Heart right ventricle (tissue), 16 donors: ENCODE results near the gene ZBTB22. TPM values are rescaled to one million over a fixed set of nuclear protein-coding genes. Genes with fewer than 3 reads are reported as not detected.

ENCODE experiments used
- ATAC-seq, 8 donors: fragments of 200-7000 bp; cut with Tn5 transposase; one replicate each; pipeline ENCODE4 v1.9.1; 2020; ENCODE audit warnings: mild to moderate bottlenecking in 8 of 8, moderate library complexity in 8 of 8, moderate number of reproducible peaks in 1 of 8
- DNase-seq, 2 donors: peaks; one replicate each; pipeline ENCODE4 v3.0.0-alpha.2; 2020
- H3K27ac ChIP-seq, 10 donors: fragments of 200-600 bp; sonication (generic) in 2 of 10; one replicate each; pipeline versions ENCODE4 v1.5.0 to v1.8.0; 2020 to 2022; ENCODE audit warnings: mild to moderate bottlenecking in 3 of 10
- H3K27me3 ChIP-seq, 7 donors: fragments of 200-600 bp; one replicate each; pipeline ENCODE4 v1.8.0; 2021 to 2022; ENCODE audit warnings: mild to moderate bottlenecking in 2 of 7
- H3K36me3 ChIP-seq, 9 donors: fragments of 200-600 bp; sonication (generic) in 1 of 9; one replicate each; pipeline versions ENCODE4 v1.5.0 to v1.8.0; 2020 to 2022; ENCODE audit warnings: mild to moderate bottlenecking in 2 of 9
- H3K4me1 ChIP-seq, 9 donors: fragments of 200-600 bp; sonication (generic) in 1 of 9; one replicate each; pipeline versions ENCODE4 v1.5.0 to v1.8.0; 2020 to 2022; ENCODE audit warnings: mild to moderate bottlenecking in 4 of 9
- H3K4me3 ChIP-seq, 10 donors: fragments of 200-600 bp; sonication (generic) in 2 of 10; one replicate each; pipeline versions ENCODE4 v1.5.0 to v1.8.0; 2020 to 2022; ENCODE audit warnings: mild to moderate bottlenecking in 7 of 10, moderate library complexity in 2 of 10
- H3K9me3 ChIP-seq, 11 donors: fragments of 200-600 bp in 10 of 11; sonication (generic) in 2 of 11; one replicate each; pipeline versions ENCODE4 v1.5.0 to v1.8.0; 2013 to 2022; ENCODE audit warnings: mild to moderate bottlenecking in 2 of 11, control low read depth in 1 of 11, moderate library complexity in 1 of 11
- WGBS, 2 donors: extraction: QIAGEN DNeasy Blood & Tissue Kit; methylation state at CpG; one replicate each; pipeline ENCODE4 v1.1.7; 2013; ENCODE audit warnings: inconsistent platforms in 1 of 2; 5-methylcytosine and 5-hydroxymethylcytosine counted together
- intact Hi-C, 10 donors: fragments of 100-400 bp; cut with DNase I; formaldehyde crosslinking; loops; one replicate each; pipeline versions ENCODE4 v1.11.1 to v1.14.2; 2022
- polyA plus RNA-seq, 2 donors: library from polyadenylated mRNA; stranded (reverse); fragments of 200-250 nt; gene quantifications; one replicate each; pipeline ENCODE4 v1.2.3, GENCODE V29; 2013
- total RNA-seq, 10 donors: library from RNA; stranded (reverse); fragmentation: NEBNext Ultra II Directional in 3 of 10; extraction: Animal tissue kit (Norgen Biotek cat#: 25700) in 3 of 10; gene quantifications; one replicate each; pipeline versions ENCODE4 v1.2.1 to v1.2.4, GENCODE V29; 2021 to 2023
- TF ChIP-seq, protein P1 (sequence below), 9 donors: fragments of 200-600 bp; sonication (generic) in 2 of 9; IDR thresholded peaks; one replicate each; pipeline versions ENCODE4 v1.5.0 to v1.8.0; 2021 to 2022; ENCODE audit warnings: antibody characterized with exemption in 9 of 9, mild to moderate bottlenecking in 5 of 9, moderate library complexity in 1 of 9
- donor health status: Arrhythmogenic right ventricular cardiomyopathy.
- donor health status: ischemic (EF 13 %, LVEDD 7.1; RV severe dilation, severe dysfunction).
- donor health status: healthy with polysubstance abuse.
- donor health status: DM: no; HTN: yes; CAD: no.
- donor health status: DM: no; HTN: no; CAD: no.
- donor health status: ischemic (EF 25% LVEDD 6.9; RV normal size, moderate dysfunction).
- donor health status: ischemic (EF 25% LVEDD 5.7; RV mildly dilated, moderate dysfunction).
- donor health status: healthy.
- donor health status: DM: yes; HTN: yes; CAD: no.
- donor health status: Ischemic cardiomyopathy.
- donor health status: ischemic (EF 35%, LVEDD 5.7; RV mildly dilated, moderate dysfunction).
- donor health status: nonischemic (EF 11% LVEDD 7.7; RV severe dilation, severe dysfunction).
- donor health status: DM: yes; HTN: yes; CAD: no.
- donor health status: PGD.
- donor health status: ischemic (EF 29% LVEDD 5.4; RV normal size, mild dysfunction).
- donor health status: nonischemic (EF 23%, LVEDD 6.1; RV moderate dilation, normal function).

Gene ZBTB22
- total and polyA plus RNA-seq, 12 donors: 4.7 to 19.8 (median 13.9) TPM

DNA sequence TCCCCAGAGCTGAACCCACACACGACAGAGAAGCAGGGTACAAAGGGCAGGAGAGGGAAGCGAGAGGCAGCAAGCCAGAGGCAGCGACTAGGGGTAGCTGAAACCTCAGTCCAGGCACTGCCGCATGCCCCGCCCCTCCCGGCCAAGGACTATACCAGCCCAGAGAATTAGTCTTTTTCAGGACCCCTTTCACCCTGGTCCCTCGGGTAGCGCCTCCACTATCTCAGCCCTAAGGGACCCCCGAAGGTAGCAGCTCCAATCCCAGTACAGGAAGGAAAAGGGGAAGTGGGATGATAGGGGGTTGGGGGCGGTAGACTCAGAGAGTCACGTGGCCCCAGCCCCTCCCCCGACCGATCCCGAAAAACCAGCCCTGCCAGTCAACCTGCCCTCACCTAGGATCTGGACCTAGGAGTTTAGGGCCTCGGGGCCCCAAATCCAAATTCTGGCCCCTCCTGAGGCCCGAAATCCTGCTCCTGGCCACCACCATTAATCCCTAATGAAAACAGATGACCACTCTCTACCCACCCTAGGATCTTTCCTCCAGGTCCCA, 20.1 kb downstream of the ZBTB22 start:
- H3K4me3 ChIP-seq: peak overlapping the region; percentile 65 to 97 (median 80)
- WGBS, 2 donors: 15 to 17% methylated on average over 16 of the region's 16 CpGs
- H3K36me3 ChIP-seq: peaks cover 0 to 65% (median 17%) of the 10 kb centered on the region in 9 donors
- H3K27me3 ChIP-seq: no peaks in the 10 kb centered on the region
- H3K27ac ChIP-seq: peak overlapping the region; percentile 46 to 99 (median 98)
- ATAC-seq (peak in 2 of 8 donors; percentile 0), DNase-seq (no peak)
- no peaks in the 10 kb centered on the region for H3K9me3 ChIP-seq
- intact Hi-C loops: no loop called here
- H3K4me1 ChIP-seq: peaks cover 11 to 41% (median 37%) of the 10 kb centered on the region in 9 donors
- TF ChIP-seq, protein P1, sequence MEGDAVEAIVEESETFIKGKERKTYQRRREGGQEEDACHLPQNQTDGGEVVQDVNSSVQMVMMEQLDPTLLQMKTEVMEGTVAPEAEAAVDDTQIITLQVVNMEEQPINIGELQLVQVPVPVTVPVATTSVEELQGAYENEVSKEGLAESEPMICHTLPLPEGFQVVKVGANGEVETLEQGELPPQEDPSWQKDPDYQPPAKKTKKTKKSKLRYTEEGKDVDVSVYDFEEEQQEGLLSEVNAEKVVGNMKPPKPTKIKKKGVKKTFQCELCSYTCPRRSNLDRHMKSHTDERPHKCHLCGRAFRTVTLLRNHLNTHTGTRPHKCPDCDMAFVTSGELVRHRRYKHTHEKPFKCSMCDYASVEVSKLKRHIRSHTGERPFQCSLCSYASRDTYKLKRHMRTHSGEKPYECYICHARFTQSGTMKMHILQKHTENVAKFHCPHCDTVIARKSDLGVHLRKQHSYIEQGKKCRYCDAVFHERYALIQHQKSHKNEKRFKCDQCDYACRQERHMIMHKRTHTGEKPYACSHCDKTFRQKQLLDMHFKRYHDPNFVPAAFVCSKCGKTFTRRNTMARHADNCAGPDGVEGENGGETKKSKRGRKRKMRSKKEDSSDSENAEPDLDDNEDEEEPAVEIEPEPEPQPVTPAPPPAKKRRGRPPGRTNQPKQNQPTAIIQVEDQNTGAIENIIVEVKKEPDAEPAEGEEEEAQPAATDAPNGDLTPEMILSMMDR (IDR thresholded peaks at IDR 0.05): no peak

DNA sequence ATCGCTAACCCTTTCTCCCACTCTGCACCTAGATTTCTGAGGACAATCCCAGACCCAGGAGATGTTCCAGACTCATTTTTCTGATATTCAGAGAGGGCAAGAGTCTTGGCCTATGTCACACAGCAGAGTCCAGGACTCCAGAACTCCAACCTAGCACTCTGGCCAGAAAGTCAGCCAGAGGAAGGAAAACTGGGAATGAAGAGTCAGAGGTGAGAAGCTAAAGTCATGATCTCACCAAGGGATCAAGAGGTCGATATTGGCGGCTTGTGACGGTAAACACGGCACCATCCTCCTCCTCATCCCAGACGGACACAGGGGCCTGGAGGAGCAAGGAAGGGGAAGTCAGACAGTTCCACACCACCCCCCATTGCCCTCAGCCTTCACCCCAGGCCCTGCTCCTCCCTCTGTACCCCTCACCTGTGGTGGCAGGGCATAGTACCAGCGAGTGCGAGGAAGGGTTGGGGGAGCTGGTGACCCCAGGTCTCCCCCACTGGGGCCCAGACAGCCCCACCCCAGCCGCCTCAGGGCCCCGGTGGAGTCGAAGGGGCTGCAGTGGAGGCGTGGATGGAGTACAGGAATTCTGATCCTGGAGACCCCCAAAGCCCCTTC, 20.6 kb downstream of the ZBTB22 start:
- Histone ChIP-seq H3K27me3 (no peaks in the 10 kb centered on the region), H3K36me3 (peaks cover 0 to 65% (median 22%) of the 10 kb centered on the region in 9 donors), H3K4me1 (peaks cover 11 to 39% (median 35%) of the 10 kb centered on the region in 9 donors), H3K9me3 (no peaks in the 10 kb centered on the region), H3K27ac (peak overlapping the region in 9 of 10 donors; percentile 93 to 99 (median 98)), H3K4me3 (peak overlapping the region; percentile 65 to 97 (median 80))
- TF ChIP-seq, protein P1 (IDR thresholded peaks at IDR 0.05): no peak
- 72 to 76% methylated on average over 12 of the region's 12 CpGs for WGBS, 2 donors
- intact Hi-C loops: no loop called here
- DNase-seq (no peak), ATAC-seq (no peak)

- WGBS, 2 donors: 85 to 88% methylated on average over 15 of the region's 15 CpGs
- no peaks in the 10 kb centered on the region for H3K9me3 ChIP-seq
- DNase-seq (no peak), ATAC-seq (no peak)
- TF ChIP-seq, protein P1 (IDR thresholded peaks at IDR 0.05): no peak
- H3K36me3 ChIP-seq: peaks cover 0 to 65% (median 33%) of the 10 kb centered on the region in 9 donors
- H3K27me3 ChIP-seq: no peaks in the 10 kb centered on the region
- intact Hi-C loops: no loop called here
- peaks cover 9 to 28% (median 25%) of the 10 kb centered on the region in 9 donors for H3K4me1 ChIP-seq
- no peak overlapping the region for H3K27ac ChIP-seq
- H3K4me3 ChIP-seq: no peak overlapping the region
These were observed 21.7 kb downstream of the ZBTB22 start for GRCh38 chr6:33295621-33296369.

- ATAC-seq: no peak
- Histone ChIP-seq H3K4me3 (no peak overlapping the region), H3K27me3 (no peaks in the 10 kb centered on the region), H3K9me3 (no peaks in the 10 kb centered on the region), H3K27ac (no peak overlapping the region), H3K4me1 (peaks cover 12 to 28% (median 26%) of the 10 kb centered on the region in 9 donors), H3K36me3 (peaks cover 0 to 65% (median 34%) of the 10 kb centered on the region in 9 donors)
- no peak for DNase-seq
- TF ChIP-seq, protein P1 (IDR thresholded peaks at IDR 0.05): no peak
- 65 to 69% methylated on average over 10 of the region's 10 CpGs for WGBS, 2 donors
- intact Hi-C loops: no loop called here
These were observed 23.3 kb downstream of the ZBTB22 start for GRCh38 chr6:33294086-33294823.
